ENCODE measurements around the gene MYO15A. TPM values are rescaled to one million over a fixed set of nuclear protein-coding genes. Genes with fewer than 3 reads are reported as not detected.

Gene MYO15A
- total RNA-seq, 1 donor from 2014 or later = 3.3 TPM

- intact Hi-C loops (cut with DNase I) = no loop called here
- Histone ChIP-seq H3K27me3 (ENCODE audit: low read depth) (no peaks in the 10 kb centered on the region), H3K36me3 (no peaks in the 10 kb centered on the region), H3K9me3 (no peaks in the 10 kb centered on the region), H3K27ac (no peak overlapping the region), H3K4me1 (peaks cover 7% of the 10 kb centered on the region), H3K4me3 (no peak overlapping the region)
- TF ChIP-seq, protein P1, sequence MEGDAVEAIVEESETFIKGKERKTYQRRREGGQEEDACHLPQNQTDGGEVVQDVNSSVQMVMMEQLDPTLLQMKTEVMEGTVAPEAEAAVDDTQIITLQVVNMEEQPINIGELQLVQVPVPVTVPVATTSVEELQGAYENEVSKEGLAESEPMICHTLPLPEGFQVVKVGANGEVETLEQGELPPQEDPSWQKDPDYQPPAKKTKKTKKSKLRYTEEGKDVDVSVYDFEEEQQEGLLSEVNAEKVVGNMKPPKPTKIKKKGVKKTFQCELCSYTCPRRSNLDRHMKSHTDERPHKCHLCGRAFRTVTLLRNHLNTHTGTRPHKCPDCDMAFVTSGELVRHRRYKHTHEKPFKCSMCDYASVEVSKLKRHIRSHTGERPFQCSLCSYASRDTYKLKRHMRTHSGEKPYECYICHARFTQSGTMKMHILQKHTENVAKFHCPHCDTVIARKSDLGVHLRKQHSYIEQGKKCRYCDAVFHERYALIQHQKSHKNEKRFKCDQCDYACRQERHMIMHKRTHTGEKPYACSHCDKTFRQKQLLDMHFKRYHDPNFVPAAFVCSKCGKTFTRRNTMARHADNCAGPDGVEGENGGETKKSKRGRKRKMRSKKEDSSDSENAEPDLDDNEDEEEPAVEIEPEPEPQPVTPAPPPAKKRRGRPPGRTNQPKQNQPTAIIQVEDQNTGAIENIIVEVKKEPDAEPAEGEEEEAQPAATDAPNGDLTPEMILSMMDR (IDR thresholded peaks at IDR 0.05) = no peak
- ATAC-seq = no peak
- no peak for DNase-seq
Observed at GRCh38 chr17:18177133-18177532, 68.6 kb downstream of the MYO15A start.

GRCh38 chr17:18177722-18178121 is 69.2 kb downstream of the MYO15A start:
- H3K9me3 ChIP-seq = no peaks in the 10 kb centered on the region
- peaks cover 10% of the 10 kb centered on the region for H3K4me1 ChIP-seq
- TF ChIP-seq, protein P1 (IDR thresholded peaks at IDR 0.05) = no peak
- DNase-seq (no peak), ATAC-seq (no peak)
- H3K27me3 ChIP-seq (ENCODE audit: low read depth) = no peaks in the 10 kb centered on the region
- H3K36me3 ChIP-seq = no peaks in the 10 kb centered on the region
- intact Hi-C loops (cut with DNase I) = no loop called here
- no peak overlapping the region for H3K27ac ChIP-seq
- no peak overlapping the region for H3K4me3 ChIP-seq

DNA sequence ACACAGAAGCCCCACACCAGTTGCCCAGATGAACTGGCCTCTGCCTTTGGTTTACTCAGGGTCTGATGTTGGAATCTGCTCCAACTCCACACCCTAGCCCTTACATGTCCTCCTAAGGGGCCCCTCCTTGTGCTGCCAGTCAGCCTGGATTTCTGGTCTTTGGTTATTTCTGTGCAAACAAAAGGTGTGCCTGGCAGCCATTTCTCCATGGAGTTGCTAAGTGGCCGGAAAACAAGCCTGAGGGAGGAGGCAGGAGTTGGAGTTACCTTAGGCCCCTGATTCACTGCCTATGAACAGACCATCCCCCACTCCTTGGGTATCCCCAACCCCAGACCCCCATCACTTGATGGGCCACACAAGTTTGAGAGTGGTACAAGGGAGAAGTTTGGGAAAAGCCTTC is 70.6 kb downstream of the MYO15A start:
- Histone ChIP-seq H3K27ac (no peak overlapping the region), H3K9me3 (no peaks in the 10 kb centered on the region), H3K36me3 (no peaks in the 10 kb centered on the region), H3K4me1 (peaks cover 10% of the 10 kb centered on the region), H3K27me3 (ENCODE audit: low read depth) (no peaks in the 10 kb centered on the region), H3K4me3 (no peak overlapping the region)
- no peak for ATAC-seq
- intact Hi-C loops (cut with DNase I) = no loop called here
- DNase-seq = no peak
- TF ChIP-seq, protein P1 (IDR thresholded peaks at IDR 0.05) = no peak

- no peaks in the 10 kb centered on the region for H3K36me3 ChIP-seq
- ATAC-seq (no peak), DNase-seq (no peak)
- H3K4me1 ChIP-seq = peaks cover 10% of the 10 kb centered on the region
- no peak overlapping the region for H3K4me3 ChIP-seq
- TF ChIP-seq, protein P1 (IDR thresholded peaks at IDR 0.05) = no peak
- H3K27me3 ChIP-seq (ENCODE audit: low read depth) = no peaks in the 10 kb centered on the region
- H3K9me3 ChIP-seq = no peaks in the 10 kb centered on the region
- no peak overlapping the region for H3K27ac ChIP-seq
- intact Hi-C loops (cut with DNase I) = no loop called here
Observed at GRCh38 chr17:18179804-18180203, 71.2 kb downstream of the MYO15A start.

DNA sequence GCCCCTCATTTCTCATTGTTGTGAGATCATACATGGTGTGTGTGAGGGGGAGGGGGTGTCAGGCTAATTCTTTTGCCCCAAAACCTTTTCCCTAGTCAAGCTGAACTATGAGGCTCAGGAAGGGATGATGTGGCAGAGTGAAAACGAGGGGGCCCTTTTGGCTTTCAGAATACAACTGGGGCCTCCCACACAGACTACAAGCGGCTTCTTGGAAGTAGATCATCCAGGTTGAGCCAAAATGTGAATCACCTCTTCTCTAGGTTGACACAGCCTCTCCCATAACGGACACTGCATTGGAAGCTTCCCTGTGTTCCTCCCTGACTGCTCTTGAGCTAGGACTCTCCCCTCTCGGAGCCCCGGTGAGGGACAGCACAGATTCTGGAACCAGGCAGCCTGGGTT is 72.8 kb downstream of the MYO15A start:
- Histone ChIP-seq H3K27ac (peak overlapping the region; percentile 95), H3K4me3 (no peak overlapping the region), H3K4me1 (peaks cover 25% of the 10 kb centered on the region), H3K27me3 (ENCODE audit: low read depth) (no peaks in the 10 kb centered on the region), H3K36me3 (no peaks in the 10 kb centered on the region), H3K9me3 (no peaks in the 10 kb centered on the region)
- TF ChIP-seq, protein P1 (IDR thresholded peaks at IDR 0.05) = no peak
- ATAC-seq (no peak), DNase-seq (no peak)
- intact Hi-C loops (cut with DNase I) = no loop called here

Measured in lower lobe of right lung (tissue), 2 donors.